B cell (primary cell): ENCODE results near the gene RASSF8.

ENCODE experiments used
- CTCF ChIP-seq: fragments of 200-600 bp; IDR thresholded peaks from one replicate; pipeline ENCODE4 v1.8.0; 2022; ENCODE audit warnings: antibody characterized with exemption, mild to moderate bottlenecking
- EZH2 ChIP-seq: IDR thresholded peaks from 2 replicates; pipeline ENCODE4 v1.6.1; 2012; ENCODE audit warnings: borderline replicate concordance, low read depth, mild to moderate bottlenecking, moderate library complexity, low read length; ENCODE audit not compliant: insufficient read depth, poor library complexity, severe bottlenecking

DNA sequence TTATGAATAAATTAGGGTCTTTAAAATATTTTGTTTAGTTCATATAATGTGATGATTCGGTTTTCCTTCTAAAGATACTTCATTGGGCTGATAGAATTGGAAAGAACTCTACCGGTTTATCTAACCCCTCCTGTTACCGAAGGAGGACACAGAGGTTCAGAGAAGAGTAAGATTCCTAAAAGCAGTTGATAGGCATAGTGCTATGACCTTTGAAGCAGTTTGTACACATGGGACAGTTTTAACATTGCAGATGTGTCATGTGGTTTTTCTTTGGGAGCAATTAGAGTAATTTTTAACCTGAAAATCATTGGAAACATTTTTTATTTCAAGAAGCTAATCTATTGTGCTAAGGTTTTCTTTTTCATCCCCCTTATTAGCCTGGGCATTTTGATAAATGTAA is 103.5 kb downstream of the RASSF8 start:
- no peak for TF ChIP-seq CTCF
- TF ChIP-seq EZH2, result no peak
